ENCODE data around the gene MBD2.

DNA sequence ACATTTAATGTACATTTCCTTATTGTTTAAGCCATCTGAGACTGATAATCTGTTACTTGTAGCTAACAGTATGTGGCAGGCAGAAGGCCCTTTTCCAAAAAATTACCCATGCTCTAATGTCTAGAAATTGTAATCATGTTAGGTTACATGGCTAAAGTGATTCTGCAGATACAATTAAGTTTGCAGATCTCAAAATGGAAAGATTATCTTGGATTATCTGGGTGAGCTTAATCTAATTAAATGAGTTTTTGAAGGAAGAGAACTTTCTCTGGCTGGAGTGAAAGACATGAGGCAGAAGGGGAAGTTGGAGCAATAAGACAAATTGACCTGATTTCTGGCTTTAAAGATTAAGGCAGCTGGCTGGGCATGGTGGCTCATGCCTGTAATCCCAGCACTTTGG, 76.3 kb downstream of the MBD2 start:
- TF ChIP-seq POLR2A (IDR thresholded peaks at IDR 0.05) (no peak), CTCF (IDR thresholded peaks at IDR 0.05) (no peak)

Data from right lobe of liver (tissue), 4 donors.